Right lobe of liver (tissue), 6 donors: ENCODE results near the gene NPRL2. TPM values are rescaled to one million over a fixed set of nuclear protein-coding genes. Genes with fewer than 3 reads are reported as not detected.

Source experiments
- ATAC-seq, 4 donors: fragments of 200-7000 bp; cut with Tn5 transposase; one replicate each; pipeline ENCODE4 v1.9.1; 2020; ENCODE audit warnings: mild to moderate bottlenecking in 4 of 4, moderate library complexity in 4 of 4
- DNase-seq, 3 donors: peaks; one replicate each; pipeline ENCODE4 v3.0.0-alpha.2; 2020
- H3K27ac ChIP-seq, 3 donors: fragments of 200-600 bp; one replicate each; pipeline ENCODE4 v1.8.0; 2022
- H3K27me3 ChIP-seq, 2 donors: fragments of 200-600 bp; one replicate each; pipeline ENCODE4 v1.8.0; 2022
- H3K36me3 ChIP-seq, 4 donors: fragments of 200-600 bp; sonication (generic) in 1 of 4; one replicate each; pipeline versions ENCODE4 v1.5.1 to v1.8.0; 2017 to 2022; ENCODE audit warnings: control low read depth in 1 of 4
- H3K4me1 ChIP-seq, 4 donors: fragments of 200-600 bp; sonication (generic) in 1 of 4; one replicate each; pipeline versions ENCODE4 v1.5.1 to v1.8.0; 2017 to 2022; ENCODE audit warnings: control low read depth in 1 of 4
- H3K4me3 ChIP-seq, 3 donors: fragments of 200-600 bp; one replicate each; pipeline ENCODE4 v1.8.0; 2022
- H3K9me3 ChIP-seq, 4 donors: fragments of 200-600 bp; sonication (generic) in 1 of 4; one replicate each; pipeline versions ENCODE4 v1.5.1 to v1.8.0; 2017 to 2022; ENCODE audit warnings: control low read depth in 1 of 4
- CTCF ChIP-seq, 4 donors: fragments of 200-600 bp in 3 of 4; fragments of 450-650 bp in 1 of 4; IDR thresholded peaks; one replicate each; pipeline versions ENCODE4 v1.5.1 to v1.8.0; 2016 to 2022; ENCODE audit warnings: antibody characterized with exemption in 4 of 4, mild to moderate bottlenecking in 2 of 4
- POLR2A ChIP-seq: fragments of 450-650 bp; IDR thresholded peaks from one replicate; pipeline ENCODE4 v1.6.1; 2017; ENCODE audit warnings: antibody characterized with exemption, mild to moderate bottlenecking
- WGBS: methylation state at CpG from one replicate; pipeline ENCODE4 v1.1.6; 2018; ENCODE audit warnings: low coverage, low lambda C conversion rate; ENCODE audit not compliant: insufficient coverage; ENCODE audit errors: missing lambda C conversion rate; 5-methylcytosine and 5-hydroxymethylcytosine counted together
- intact Hi-C, 2 donors: fragments of 100-400 bp; cut with DNase I; formaldehyde crosslinking; loops; one replicate each; pipeline versions ENCODE4 v1.11.2 to v1.14.1; 2022
- total RNA-seq, 6 experiments: library from RNA; depleted of rRNA in 2 of 6; stranded (reverse); fragments of >200 nt in 2 of 6; fragmentation: NEBNext Ultra II Directional in 3 of 6; extraction: Animal tissue kit (Norgen Biotek cat#: 25700) in 3 of 6; gene quantifications; one replicate each; pipeline versions ENCODE4 v1.1.0 to v1.2.4, GENCODE V29; 2016 to 2023
- donor health status: DM: no; HTN: yes; CAD: no.
- donor health status: DM: no; HTN: no; CAD: no.
- donor health status: DM: no; HTN: no; CAD: no.
- donor health status: DM: no; HTN: yes; CAD: no.
- donor health status: DM: no; HTN: yes; CAD: no.

Gene NPRL2
- total RNA-seq, 6 experiments from 2014 or later = 10.6 to 18.3 (median 14.4) TPM

GRCh38 chr3:50303013-50303815 lies 47.4 kb downstream of the NPRL2 start, which contains the start of gene HYAL1:
TSS of gene HYAL1 (minus strand) at chr3:50303574. CDS start at chr3:50302956, 618 bp downstream.
- Histone ChIP-seq H3K9me3 (no peaks in the 10 kb centered on the region), H3K36me3 (no peaks in the 10 kb centered on the region), H3K4me1 (peaks cover 0 to 26% (median 14%) of the 10 kb centered on the region in 4 donors), H3K27me3 (no peaks in the 10 kb centered on the region), H3K27ac (peak within 1 kb of the TSS; percentile 86 to 96 (median 88)), H3K4me3 (peak within 1 kb of the TSS; percentile 58 to 77 (median 59))
- intact Hi-C loops = no loop called here
- DNase-seq (peak; percentile 93 to 96 (median 96)), ATAC-seq (peak; percentile 55 to 73 (median 64))
- 9% methylated on average over 5 of the region's 14 CpGs for WGBS
- TF ChIP-seq CTCF (IDR thresholded peaks at IDR 0.05) (peak; percentile 28 to 42 (median 34)), POLR2A (peak; percentile 75)

- H3K36me3 ChIP-seq = no peaks in the 10 kb centered on the region
- H3K9me3 ChIP-seq = no peaks in the 10 kb centered on the region
- intact Hi-C loops = no loop called here
- WGBS = 13% methylated on average over 6 of the region's 32 CpGs
- H3K4me3 ChIP-seq = peak overlapping the region; percentile 58 to 77 (median 59)
- peaks cover 0 to 26% (median 14%) of the 10 kb centered on the region in 4 donors for H3K4me1 ChIP-seq
- H3K27me3 ChIP-seq = no peaks in the 10 kb centered on the region
- DNase-seq (peak; percentile 79 to 93 (median 92)), ATAC-seq (peak; percentile 4 to 35 (median 20))
- peak overlapping the region; percentile 86 to 96 (median 88) for H3K27ac ChIP-seq
- TF ChIP-seq CTCF (IDR thresholded peaks at IDR 0.05) = no peak
- peak; percentile 79 for TF ChIP-seq POLR2A
Measured at GRCh38 chr3:50302095-50303012, 48.2 kb downstream of the NPRL2 start.

GRCh38 chr3:50300681-50301254 lies 49.8 kb downstream of the NPRL2 start:
- H3K4me1 ChIP-seq = peaks cover 0 to 26% (median 14%) of the 10 kb centered on the region in 4 donors
- 33% methylated on average over 1 of the region's 6 CpGs for WGBS
- DNase-seq = no peak
- ATAC-seq = no peak
- intact Hi-C loops = no loop called here
- no peaks in the 10 kb centered on the region for H3K27me3 ChIP-seq
- peak overlapping the region in 2 of 3 donors; percentile 59 to 77 for H3K4me3 ChIP-seq
- H3K27ac ChIP-seq = peak overlapping the region; percentile 78 to 96 (median 86)
- H3K9me3 ChIP-seq = no peaks in the 10 kb centered on the region
- TF ChIP-seq CTCF (IDR thresholded peaks at IDR 0.05) (no peak), POLR2A (no peak)
- no peaks in the 10 kb centered on the region for H3K36me3 ChIP-seq

GRCh38 chr3:50299929-50300680 lies 50.5 kb downstream of the NPRL2 start:
- ATAC-seq = no peak
- Histone ChIP-seq H3K9me3 (no peaks in the 10 kb centered on the region), H3K27me3 (no peaks in the 10 kb centered on the region), H3K27ac (peak overlapping the region; percentile 78 to 96 (median 86)), H3K36me3 (no peaks in the 10 kb centered on the region), H3K4me3 (peak overlapping the region; percentile 4 to 25 (median 23)), H3K4me1 (peaks cover 0 to 26% (median 14%) of the 10 kb centered on the region in 4 donors)
- peak in 2 of 3 donors; percentile 37 to 70 for DNase-seq
- TF ChIP-seq POLR2A (peak; percentile 8), CTCF (IDR thresholded peaks at IDR 0.05) (no peak)
- intact Hi-C loops = no loop called here
- WGBS = 7% methylated on average over 7 of the region's 12 CpGs
